ENCODE measurements around the gene DLL1.

Gene DLL1

DNA sequence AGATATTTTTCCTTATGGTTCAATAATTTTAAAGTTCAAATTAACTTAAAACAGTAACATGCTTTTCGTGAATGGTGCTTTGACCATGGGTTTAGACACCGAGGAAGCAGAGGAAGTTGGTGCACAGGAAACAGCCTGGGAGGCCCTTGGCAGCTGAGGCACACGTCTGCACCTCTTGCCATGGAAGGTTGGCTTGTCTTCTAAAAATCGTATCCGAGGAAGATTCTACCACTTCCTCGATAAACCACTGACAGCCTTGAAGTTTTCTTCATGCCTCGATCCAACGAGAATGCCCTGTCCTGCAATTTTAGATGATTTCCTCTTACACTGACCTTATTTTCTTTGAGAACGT is 12.2 kb downstream of the DLL1 start:
- TF ChIP-seq, protein P1, sequence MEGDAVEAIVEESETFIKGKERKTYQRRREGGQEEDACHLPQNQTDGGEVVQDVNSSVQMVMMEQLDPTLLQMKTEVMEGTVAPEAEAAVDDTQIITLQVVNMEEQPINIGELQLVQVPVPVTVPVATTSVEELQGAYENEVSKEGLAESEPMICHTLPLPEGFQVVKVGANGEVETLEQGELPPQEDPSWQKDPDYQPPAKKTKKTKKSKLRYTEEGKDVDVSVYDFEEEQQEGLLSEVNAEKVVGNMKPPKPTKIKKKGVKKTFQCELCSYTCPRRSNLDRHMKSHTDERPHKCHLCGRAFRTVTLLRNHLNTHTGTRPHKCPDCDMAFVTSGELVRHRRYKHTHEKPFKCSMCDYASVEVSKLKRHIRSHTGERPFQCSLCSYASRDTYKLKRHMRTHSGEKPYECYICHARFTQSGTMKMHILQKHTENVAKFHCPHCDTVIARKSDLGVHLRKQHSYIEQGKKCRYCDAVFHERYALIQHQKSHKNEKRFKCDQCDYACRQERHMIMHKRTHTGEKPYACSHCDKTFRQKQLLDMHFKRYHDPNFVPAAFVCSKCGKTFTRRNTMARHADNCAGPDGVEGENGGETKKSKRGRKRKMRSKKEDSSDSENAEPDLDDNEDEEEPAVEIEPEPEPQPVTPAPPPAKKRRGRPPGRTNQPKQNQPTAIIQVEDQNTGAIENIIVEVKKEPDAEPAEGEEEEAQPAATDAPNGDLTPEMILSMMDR (IDR thresholded peaks at IDR 0.05; ENCODE audit: control extremely low read depth, extremely low read depth, low read depth, missing control alignments), result no peak
- DNase-seq (ENCODE audit: extremely low spot score), result no peak
- ChIA-PET POLR2A (no interaction called here), CTCF (interaction anchor here (1.0 to 1.6 kb wide), 3 partner anchors 101 to 447 kb away, joined by 3 to 4 read pairs (median 3); no protein-coding TSS in a partner anchor)

DNA sequence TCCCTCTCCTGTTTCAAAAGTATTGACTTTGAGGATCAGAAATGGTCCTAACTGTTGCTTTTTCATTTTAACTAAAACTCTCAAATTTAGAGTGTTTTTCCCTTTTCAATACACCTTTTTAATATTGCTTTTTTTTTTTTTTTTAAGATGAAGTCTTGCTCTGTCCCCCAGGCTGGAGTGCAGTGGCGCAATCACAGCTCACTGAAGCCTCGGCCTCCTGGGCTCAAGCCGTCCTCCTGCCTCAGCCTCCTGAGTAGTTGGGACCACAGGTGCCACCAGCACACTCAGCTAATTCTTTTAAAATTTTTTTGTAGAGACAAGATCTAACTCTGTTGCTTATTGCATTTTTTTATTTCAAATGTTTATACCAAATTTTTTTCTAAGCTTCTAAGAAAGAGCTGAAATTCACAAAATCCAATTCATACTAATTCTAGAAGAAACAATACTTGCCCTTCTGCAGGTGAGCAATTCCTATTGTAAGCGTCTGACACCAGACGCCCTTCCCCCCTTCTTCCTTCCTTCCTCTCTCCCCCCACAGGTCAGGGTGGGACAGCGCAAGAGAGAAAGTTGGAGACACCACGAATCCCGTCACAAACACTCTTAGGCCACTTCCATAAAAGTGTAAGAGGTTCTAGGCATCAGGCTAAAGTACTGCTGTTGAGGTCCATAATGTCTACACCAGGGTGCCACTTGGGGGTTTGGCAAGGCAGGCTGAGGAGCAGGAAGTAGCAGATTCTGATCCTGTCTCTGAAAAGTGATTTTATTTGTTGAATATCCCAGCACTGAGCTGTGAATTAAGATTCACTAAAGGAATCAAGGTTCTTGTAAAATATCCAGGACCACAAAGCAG is 12.8 kb downstream of the DLL1 start:
- TF ChIP-seq, protein P1 (IDR thresholded peaks at IDR 0.05; ENCODE audit: control extremely low read depth, extremely low read depth, low read depth, missing control alignments), result no peak
- CTCF ChIA-PET, result interaction anchor here (1.0 to 1.6 kb wide), 4 partner anchors 10 to 446 kb away, joined by 3 to 4 read pairs (median 3); no protein-coding TSS in a partner anchor
- POLR2A ChIA-PET, result no interaction called here
- DNase-seq (ENCODE audit: extremely low spot score), result no peak

DNA sequence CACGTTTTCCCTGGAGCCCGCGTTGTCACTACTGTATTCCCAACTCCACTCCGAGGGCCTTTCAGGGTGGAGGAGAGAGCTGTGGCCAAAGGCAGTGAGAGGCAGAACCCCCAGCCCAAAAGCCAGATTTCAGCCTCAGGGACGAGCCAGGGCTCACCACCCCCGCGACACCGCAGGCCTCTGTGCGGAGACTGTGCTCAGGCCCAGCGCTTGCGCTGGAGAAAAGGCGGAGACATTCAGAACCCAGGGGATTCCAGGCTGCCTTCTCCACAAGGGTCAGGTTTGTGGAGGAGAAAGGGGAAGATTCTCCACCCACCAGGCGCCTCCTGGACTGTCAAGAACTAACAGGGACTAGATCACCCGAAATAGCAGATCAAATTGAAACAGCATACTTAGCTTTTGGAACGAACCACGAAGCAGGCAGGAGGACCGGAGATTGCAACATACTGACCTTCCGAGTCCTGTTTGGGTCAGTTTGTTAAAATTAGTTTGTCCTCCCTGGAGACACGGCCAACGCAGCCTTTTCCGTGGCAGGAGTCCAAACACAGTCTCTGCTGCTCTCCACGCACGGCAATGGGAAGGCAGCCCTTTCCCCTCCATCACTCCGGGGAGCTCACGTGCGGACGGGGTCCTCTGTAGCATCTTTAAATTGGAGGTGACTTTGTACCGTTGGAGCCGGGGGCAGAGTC is 14.4 kb downstream of the DLL1 start:
- POLR2A ChIA-PET, result no interaction called here

DNA sequence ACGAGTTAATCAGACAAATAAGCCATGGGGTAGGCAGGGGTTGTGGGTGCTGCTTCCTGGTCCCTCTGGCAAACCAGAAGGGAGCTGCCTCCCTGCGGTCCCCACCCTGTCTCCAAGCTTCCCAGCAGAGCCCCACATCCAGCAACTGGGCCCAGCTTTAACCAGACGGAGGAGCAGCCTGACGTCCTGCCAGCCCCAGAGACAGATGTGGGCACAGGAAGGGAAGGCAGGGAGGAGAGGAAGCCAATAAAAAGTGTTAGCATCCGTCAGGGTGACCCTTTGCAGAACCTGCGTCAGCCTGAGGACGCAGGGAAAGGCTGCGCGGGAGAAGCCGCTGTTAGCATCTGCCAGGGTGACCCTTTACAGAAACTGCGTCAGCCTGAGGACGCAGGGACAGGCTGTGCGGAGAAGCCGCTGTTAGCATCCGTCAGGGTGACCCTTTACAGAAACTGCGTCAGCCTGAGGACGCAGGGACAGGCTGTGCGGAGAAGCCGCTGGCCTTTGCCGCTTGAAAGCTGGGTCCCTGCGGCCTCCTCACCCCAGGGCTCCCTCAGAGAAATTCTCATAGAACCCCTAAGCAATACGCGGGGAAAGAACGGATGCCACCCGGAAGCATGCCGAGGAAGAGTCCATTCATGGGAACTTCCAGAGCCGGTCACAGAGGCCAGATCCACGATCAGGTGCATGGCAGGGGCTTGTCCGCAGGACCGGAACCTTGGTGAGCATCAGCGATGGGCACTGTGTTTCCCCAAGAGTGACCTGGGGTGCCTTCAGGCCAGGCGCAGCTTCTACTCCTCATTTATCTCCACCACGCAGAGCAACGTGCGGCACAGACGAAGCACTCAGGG is 15.9 kb downstream of the DLL1 start:
- ChIA-PET CTCF (no interaction called here), POLR2A (no interaction called here)
- TF ChIP-seq, protein P1 (IDR thresholded peaks at IDR 0.05; ENCODE audit: control extremely low read depth, extremely low read depth, low read depth, missing control alignments), result no peak
- no peak for DNase-seq (ENCODE audit: extremely low spot score)

More for the DNA sequence above, 14.4 kb downstream of the DLL1 start:
- CTCF ChIA-PET, result interaction anchor here (0.9 kb wide), 1 partner anchor 15 kb away, joined by 3 read pairs; no protein-coding TSS in a partner anchor
- DNase-seq (ENCODE audit: extremely low spot score), result no peak
- TF ChIP-seq, protein P1 (IDR thresholded peaks at IDR 0.05; ENCODE audit: control extremely low read depth, extremely low read depth, low read depth, missing control alignments), result no peak

DNA sequence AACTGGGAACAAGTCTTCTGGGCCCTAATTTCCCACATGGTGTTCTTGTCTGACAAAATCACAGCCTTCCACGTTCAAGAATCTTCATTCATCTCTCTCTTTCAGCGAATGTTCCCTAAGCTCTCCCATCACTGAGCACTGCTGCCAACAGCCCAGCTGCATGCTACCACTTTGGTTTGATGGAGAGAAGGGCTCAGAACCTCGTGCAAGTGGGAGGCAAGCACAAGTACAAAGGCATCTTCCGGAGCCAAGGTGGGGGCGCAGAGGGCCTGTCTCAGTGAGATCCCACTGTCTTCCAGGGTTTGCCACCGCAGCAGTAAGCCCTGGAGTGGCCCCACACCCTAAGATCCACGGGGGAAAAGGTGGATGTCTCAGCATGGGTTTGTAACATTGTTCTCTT is 17.2 kb downstream of the DLL1 start:
- TF ChIP-seq, protein P1 (IDR thresholded peaks at IDR 0.05; ENCODE audit: control extremely low read depth, extremely low read depth, low read depth, missing control alignments), result no peak
- ChIA-PET CTCF (interaction anchor here (1.6 kb wide), 1 partner anchor 442 kb away, joined by 6 read pairs; no protein-coding TSS in a partner anchor), POLR2A (no interaction called here)
- no peak for DNase-seq (ENCODE audit: extremely low spot score)

DNA sequence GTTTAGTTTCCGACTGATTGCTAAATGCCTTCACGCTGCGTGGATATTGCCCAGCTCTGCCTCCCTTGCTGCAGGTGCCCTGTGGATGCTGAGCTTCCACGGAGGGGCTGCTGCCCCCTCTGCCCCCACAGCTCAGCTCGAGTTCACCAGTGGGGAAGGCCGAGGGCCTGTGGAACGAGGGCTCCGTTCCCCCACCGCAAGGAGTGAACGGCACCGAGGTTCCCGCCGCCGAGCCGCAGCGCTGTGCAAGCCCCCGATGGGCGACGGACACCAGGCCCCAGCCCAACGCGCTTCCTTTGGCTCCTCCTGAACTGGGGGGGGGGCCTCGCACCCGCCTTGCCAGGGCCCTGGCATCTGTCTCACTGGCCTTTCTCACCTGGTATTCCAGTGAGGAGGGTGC is 17.7 kb downstream of the DLL1 start:
- no peak for DNase-seq (ENCODE audit: extremely low spot score)
- POLR2A ChIA-PET, result no interaction called here
- CTCF ChIA-PET, result interaction anchor here (1.6 kb wide), 1 partner anchor 441 kb away, joined by 6 read pairs; no protein-coding TSS in a partner anchor
- TF ChIP-seq, protein P1 (IDR thresholded peaks at IDR 0.05; ENCODE audit: control extremely low read depth, extremely low read depth, low read depth, missing control alignments), result no peak
